GM19099 (cell line): ENCODE measurements around the gene CRIP3.

Experiments used
- POLR2A ChIP-seq: IDR thresholded peaks from 3 replicates; pipeline ENCODE4 v1.6.1; 2011; ENCODE audit warnings: low read depth; ENCODE audit not compliant: insufficient read length; ENCODE audit errors: extremely low read depth

Gene CRIP3

GRCh38 chr6:43258807-43259686 is 49.6 kb downstream of the CRIP3 start:
- no peak for TF ChIP-seq POLR2A

DNA sequence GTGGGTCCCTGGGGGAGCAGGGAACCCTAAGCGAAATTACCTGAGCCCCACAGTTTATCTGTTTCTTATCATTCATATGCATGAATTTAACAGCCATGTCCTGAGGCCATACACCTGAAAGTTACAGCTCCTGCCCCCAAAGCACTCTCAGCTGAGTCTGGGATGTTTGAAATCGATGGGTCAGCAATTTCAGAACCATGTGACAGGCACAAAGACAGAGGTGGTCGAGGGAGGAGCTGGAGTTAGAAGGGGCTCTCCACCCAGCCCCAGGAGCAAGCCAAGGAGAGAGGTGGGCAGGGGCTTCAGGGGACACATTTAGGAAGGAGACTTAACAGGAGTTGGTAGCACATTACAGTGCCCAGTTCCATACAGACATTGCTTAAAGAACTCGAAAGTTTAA is 50.4 kb downstream of the CRIP3 start:
- no peak for TF ChIP-seq POLR2A

- no peak for TF ChIP-seq POLR2A
Observed at GRCh38 chr6:43257367-43258145, 51.1 kb downstream of the CRIP3 start.

DNA sequence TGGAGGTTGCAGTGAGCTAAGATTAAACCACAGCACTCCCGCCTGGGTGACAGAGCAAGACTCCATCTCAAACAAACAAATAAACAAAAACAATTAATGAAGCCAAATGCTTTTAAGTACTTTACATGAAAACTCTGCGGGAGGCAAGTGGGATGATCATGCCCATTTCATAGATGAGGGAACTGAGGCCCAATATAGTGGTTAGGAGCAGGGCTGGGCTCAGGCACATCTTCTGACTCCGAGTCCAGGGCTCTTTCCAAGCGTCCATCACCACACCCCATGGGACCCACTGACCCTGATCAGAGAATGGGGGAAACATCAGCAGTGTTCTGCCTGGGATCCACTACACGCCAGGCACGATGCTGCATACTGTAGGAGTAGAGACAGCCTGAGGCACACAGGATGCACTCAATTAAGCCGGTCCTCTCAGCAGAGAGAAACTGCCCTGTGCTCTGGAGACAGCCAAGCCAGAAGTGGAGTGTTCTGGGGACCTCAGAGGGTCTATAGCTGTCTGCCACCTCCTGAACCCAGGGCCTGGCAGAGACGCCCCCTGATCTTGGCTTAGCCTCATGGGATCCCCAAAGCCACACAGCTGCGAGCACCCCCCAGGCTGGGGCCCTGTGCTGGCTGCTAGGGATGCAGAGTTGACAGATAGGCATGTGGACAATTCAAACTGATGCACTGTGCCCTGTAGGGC is 51.8 kb downstream of the CRIP3 start:
- TF ChIP-seq POLR2A, result no peak
